K562 (cell line): Measurements from ENCODE around the gene ATP6V0D1. TPM values are rescaled to one million over a fixed set of nuclear protein-coding genes. Genes with fewer than 3 reads are reported as not detected.

ENCODE experiments used
- ATAC-seq: fragments of 200-7000 bp; cut with Tn5 transposase; 3 replicates; pipeline ENCODE4 v1.9.1; 2020; ENCODE audit warnings: moderate library complexity
- BruUV-seq: library from RNA; stranded (reverse); fragments of 400-500 nt; replicated peaks from 2 replicates; lab custom pipeline; 2021; lab: Mats Ljungman, UMichigan
- CTCF ChIA-PET: fragments of 300-600 bp; formaldehyde crosslinking; extraction: SDS; loops from one replicate; lab custom pipeline; 2021; ENCODE audit warnings: low intra/inter-chr PET ratio; lab: Yijun Ruan, JAX
- POLR2A ChIA-PET: fragments of 300-600, 350-650 bp; sonication (Branson Sonifier 250); formaldehyde crosslinking; extraction: SDS; loops from one replicate; lab custom pipeline; 2021; ENCODE audit warnings: antibody characterized with exemption, inconsistent platforms; lab: Yijun Ruan, JAX
- DNase-seq, 4 experiments: peaks; one replicate each; pipeline versions ENCODE4 v3.0.0 to v3.0.0-alpha.2; 2011 to 2018; ENCODE audit warnings: low spot score in 3 of 4, mixed read lengths in 3 of 4; ENCODE audit errors: extremely low read depth in 1 of 4
- FAIRE-seq: peaks from 2 replicates; lab custom pipeline; 2011; peaks lifted over from hg19 to GRCh38; lab: Jason Lieb, UNC
- H2AFZ ChIP-seq: 2 replicates; pipeline ENCODE4 v1.6.0; 2011; ENCODE audit warnings: low read depth, low read length, control low read depth, inconsistent platforms
- H3K27ac ChIP-seq: fragments of 200-600 bp; 3 replicates; pipeline ENCODE4 v1.8.0; 2011; ENCODE audit warnings: low read depth, mild to moderate bottlenecking, control low read depth, inconsistent platforms, low read length, moderate library complexity, mixed read lengths; ENCODE audit errors: extremely low read depth
- H3K27me3 ChIP-seq, 2 experiments: fragments of 300-600 bp in 1 of 2; 2 replicates in 1 of 2; 3 replicates in 1 of 2; pipeline versions ENCODE4 v1.6.0 to v1.8.0; 2011; ENCODE audit warnings: inconsistent platforms in 2 of 2, low read length in 2 of 2, mild to moderate bottlenecking in 1 of 2, mixed read lengths in 1 of 2, moderate library complexity in 1 of 2; ENCODE audit not compliant: control insufficient read depth in 2 of 2, insufficient read depth in 2 of 2
- H3K36me3 ChIP-seq: fragments of 300-600 bp; 3 replicates; pipeline ENCODE4 v1.8.0; 2011; ENCODE audit warnings: mild to moderate bottlenecking, low read length, inconsistent platforms; ENCODE audit not compliant: control insufficient read depth, insufficient read depth
- H3K4me1 ChIP-seq, 2 experiments: fragments of 200-600 bp in 1 of 2; replicated peaks in 1 of 2; 2 replicates in 1 of 2; 3 replicates in 1 of 2; pipeline versions ENCODE4 v1.5.1 to v1.8.0; 2011; ENCODE audit warnings: inconsistent platforms in 2 of 2, low read length in 2 of 2, mild to moderate bottlenecking in 1 of 2, mixed read lengths in 1 of 2, moderate library complexity in 1 of 2; ENCODE audit not compliant: control insufficient read depth in 2 of 2, insufficient read depth in 2 of 2
- H3K4me2 ChIP-seq: 2 replicates; pipeline ENCODE4 v1.6.1; 2011; ENCODE audit warnings: low read length, control low read depth, inconsistent platforms, mixed read lengths; ENCODE audit not compliant: insufficient read depth
- H3K4me3 ChIP-seq: fragments of 200-600 bp; sonication (generic), shearing (Covaris generic); 2 replicates; pipeline ENCODE4 v1.5.1; 2016; ENCODE audit warnings: control low read depth, inconsistent platforms
- H3K79me2 ChIP-seq: fragments of 200-600 bp; 3 replicates; pipeline ENCODE4 v1.8.0; 2011; ENCODE audit warnings: low read length, inconsistent platforms; ENCODE audit not compliant: control insufficient read depth, insufficient read depth
- H3K9ac ChIP-seq, 2 experiments: 2 replicates each; pipeline versions ENCODE4 v1.6.0 to v1.6.1; 2011; ENCODE audit warnings: low read depth in 2 of 2, low read length in 2 of 2, control low read depth in 1 of 2, inconsistent platforms in 1 of 2, mild to moderate bottlenecking in 1 of 2, mixed read lengths in 1 of 2; ENCODE audit not compliant: insufficient read depth in 1 of 2
- H3K9me1 ChIP-seq: one replicate; pipeline ENCODE4 v1.6.0; 2011; ENCODE audit warnings: inconsistent platforms, mild to moderate bottlenecking, low read length, moderate library complexity; ENCODE audit not compliant: control insufficient read depth, insufficient read depth
- H3K9me3 ChIP-seq: replicated peaks from 2 replicates; pipeline ENCODE4 v1.5.1; 2011; ENCODE audit warnings: low read depth, low read length, inconsistent platforms; ENCODE audit not compliant: control insufficient read depth, insufficient read depth
- H4K20me1 ChIP-seq: replicated peaks from 2 replicates; pipeline ENCODE4 v1.6.1; 2011; ENCODE audit warnings: low read length, inconsistent platforms, mixed read lengths; ENCODE audit not compliant: control insufficient read depth, insufficient read depth
- BRD4 ChIP-seq: fragments of 200-600 bp; sonication (generic); IDR thresholded peaks from 2 replicates; pipeline ENCODE4 v1.6.1; 2017; ENCODE audit warnings: inconsistent platforms
- ESRRA ChIP-seq: fragments of 450-650 bp; IDR thresholded peaks from 2 replicates; pipeline ENCODE4 v1.6.1; 2014; ENCODE audit warnings: low read depth, mild to moderate bottlenecking, moderate library complexity, borderline replicate concordance
- HMGN3 ChIP-seq: IDR thresholded peaks from 2 replicates; pipeline ENCODE4 v1.6.1; 2011; ENCODE audit warnings: borderline replicate concordance, low read depth, mild to moderate bottlenecking, mixed read lengths, low read length; ENCODE audit not compliant: insufficient read length; ENCODE audit errors: extremely low read depth
- MAFG ChIP-seq: fragments of 450-650 bp; conservative IDR thresholded peaks from 2 replicates; pipeline ENCODE4 v1.6.1; 2016; ENCODE audit warnings: missing genetic modification characterization, missing compliant biosample characterization
- POLR2G ChIP-seq: fragments of 200-400 bp; formaldehyde crosslinking; IDR thresholded peaks from 2 replicates; pipeline ENCODE4 v1.6.1; 2017; ENCODE audit warnings: low read depth, mild to moderate bottlenecking, antibody characterized with exemption, low read length, moderate library complexity
- POLR3G ChIP-seq: IDR thresholded peaks from 2 replicates; pipeline ENCODE4 v1.6.1; 2011; ENCODE audit not compliant: insufficient read length, insufficient replicate concordance; ENCODE audit errors: extremely low read depth
- SIRT6 ChIP-seq: IDR thresholded peaks from one replicate; pipeline ENCODE4 v1.6.1; 2012; ENCODE audit warnings: low read depth, mild to moderate bottlenecking, control low read depth, inconsistent platforms, low read length, moderate library complexity
- SNIP1 ChIP-seq: fragments of 450-650 bp; IDR thresholded peaks from 2 replicates; pipeline ENCODE4 v1.7.1; 2017; ENCODE audit warnings: low read depth, mild to moderate bottlenecking
- SUPT5H ChIP-seq: fragments of 450-650 bp; IDR thresholded peaks from 2 replicates; pipeline ENCODE4 v1.6.1; 2016
- ZFP36 ChIP-seq: fragments of 150-350 bp; IDR thresholded peaks from 2 replicates; pipeline ENCODE4 v1.6.1; 2018; ENCODE audit warnings: low read length, low read depth; ENCODE audit not compliant: partially characterized antibody
- WGBS: fragments of 100-300 bp; shearing (Covaris generic); methylation state at CpG from one replicate; pipeline ENCODE4 v1.1.6; 2016; ENCODE audit warnings: low coverage, mixed read lengths; ENCODE audit not compliant: insufficient coverage; ENCODE audit errors: missing lambda C conversion rate; 5-methylcytosine and 5-hydroxymethylcytosine counted together
- in situ Hi-C: fragments of 300-500 bp; cut with MboI; formaldehyde crosslinking; loops from 4 replicates; pipeline ENCODE4 v1.15.0; 2018; ENCODE audit warnings: inconsistent platforms, mixed read lengths
- intact Hi-C: fragments of 100-400 bp; cut with micrococcal nuclease; formaldehyde crosslinking; loops from 2 replicates; pipeline ENCODE4 v1.14.2; 2022
- polyA plus RNA-seq, 8 experiments: library from polyadenylated mRNA; depleted of rRNA in 4 of 8; stranded (reverse) in 5 of 8; unstranded in 3 of 8; fragments of >200 nt; fragmentation: Nextera tagmentation in 2 of 8; fragmentation: Illumina TruSeq in 1 of 8; extraction: Ambion mirVana in 2 of 8; extraction: Trizol in 1 of 8; gene quantifications; 2 replicates each; pipeline versions ENCODE4 v1.2.1 to v1.2.3, GENCODE V29; 2011 to 2014; ENCODE audit warnings: inconsistent platforms in 1 of 8, missing spikeins in 1 of 8
- total RNA-seq, 7 experiments: library from RNA; depleted of rRNA in 6 of 7; stranded (reverse); fragments of >200 nt in 6 of 7; fragmentation: Illumina TruSeq in 2 of 7; extraction: Trizol in 2 of 7; gene quantifications; 2 replicates each; pipeline versions ENCODE4 v1.2.1 to v1.2.3, GENCODE V29; 2011 to 2021; ENCODE audit warnings: low replicate concordance in 1 of 7
- TF ChIP-seq, protein P1 (sequence below): sonication (generic); formaldehyde crosslinking; IDR thresholded peaks from 2 replicates; pipeline ENCODE4 v1.8.1; 2022; ENCODE audit warnings: missing genetic modification reagents
- TF ChIP-seq, protein P2 (sequence below), 2 experiments: IDR thresholded peaks in 1 of 2; conservative IDR thresholded peaks in 1 of 2; 2 replicates each; pipeline ENCODE4 v1.6.1; 2016; ENCODE audit warnings: low read depth in 2 of 2, mild to moderate bottlenecking in 1 of 2, missing compliant biosample characterization in 1 of 2, missing genetic modification characterization in 1 of 2, moderate library complexity in 1 of 2

The ATP6V0D1 gene
- total and polyA plus RNA-seq, 9 of the 15 experiments (the other 6 are each of a cell fraction or from before 2014, with no cell fraction given) = 23.2 to 69.7 (median 45.6) TPM

DNA sequence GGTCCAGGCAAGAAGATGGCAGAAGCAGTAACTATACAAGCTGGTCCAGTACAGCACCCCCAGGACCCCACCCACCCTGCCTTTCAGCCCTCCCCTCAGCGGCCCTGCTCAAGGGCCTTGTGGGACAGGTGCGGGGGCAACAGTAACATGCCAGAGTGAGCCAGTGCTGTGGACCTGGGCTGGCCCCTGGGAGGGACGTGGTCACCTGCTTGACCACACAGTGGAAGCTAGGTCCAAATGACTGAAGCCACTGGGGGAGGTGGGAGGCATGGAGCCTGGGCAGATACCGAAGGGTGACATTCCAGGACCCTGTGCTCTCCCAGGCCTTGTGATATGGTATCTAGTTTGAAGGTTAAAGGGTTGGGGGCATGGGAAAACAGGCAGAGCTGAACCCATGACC lies 17.3 kb downstream of the ATP6V0D1 start:
- Histone ChIP-seq H2AFZ (no peak overlapping the region), H3K9ac (no peak overlapping the region; a peak in 1 of 4 replicates), H3K79me2 (peaks cover 56% of the 10 kb centered on the region), H4K20me1 (peaks cover 64% of the 10 kb centered on the region)
- TF ChIP-seq POLR2G (no peak), ESRRA (no peak), SUPT5H (no peak), HMGN3 (no peak), ZFP36 (no peak), POLR3G (no peak), SIRT6 (no peak), SNIP1 (no peak), BRD4 (no peak), MAFG (tag) (no peak)
- TF ChIP-seq, protein P1, sequence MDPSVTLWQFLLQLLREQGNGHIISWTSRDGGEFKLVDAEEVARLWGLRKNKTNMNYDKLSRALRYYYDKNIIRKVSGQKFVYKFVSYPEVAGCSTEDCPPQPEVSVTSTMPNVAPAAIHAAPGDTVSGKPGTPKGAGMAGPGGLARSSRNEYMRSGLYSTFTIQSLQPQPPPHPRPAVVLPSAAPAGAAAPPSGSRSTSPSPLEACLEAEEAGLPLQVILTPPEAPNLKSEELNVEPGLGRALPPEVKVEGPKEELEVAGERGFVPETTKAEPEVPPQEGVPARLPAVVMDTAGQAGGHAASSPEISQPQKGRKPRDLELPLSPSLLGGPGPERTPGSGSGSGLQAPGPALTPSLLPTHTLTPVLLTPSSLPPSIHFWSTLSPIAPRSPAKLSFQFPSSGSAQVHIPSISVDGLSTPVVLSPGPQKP (CRISPR knock-in tag) = no peak
- TF ChIP-seq, protein P2, sequence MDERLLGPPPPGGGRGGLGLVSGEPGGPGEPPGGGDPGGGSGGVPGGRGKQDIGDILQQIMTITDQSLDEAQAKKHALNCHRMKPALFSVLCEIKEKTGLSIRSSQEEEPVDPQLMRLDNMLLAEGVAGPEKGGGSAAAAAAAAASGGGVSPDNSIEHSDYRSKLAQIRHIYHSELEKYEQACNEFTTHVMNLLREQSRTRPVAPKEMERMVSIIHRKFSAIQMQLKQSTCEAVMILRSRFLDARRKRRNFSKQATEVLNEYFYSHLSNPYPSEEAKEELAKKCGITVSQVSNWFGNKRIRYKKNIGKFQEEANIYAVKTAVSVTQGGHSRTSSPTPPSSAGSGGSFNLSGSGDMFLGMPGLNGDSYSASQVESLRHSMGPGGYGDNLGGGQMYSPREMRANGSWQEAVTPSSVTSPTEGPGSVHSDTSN (CRISPR knock-in tag; IDR thresholded peaks at IDR 0.05; ENCODE audit: low read depth) = no peak
- TF ChIP-seq, protein P2 (tag; conservative IDR thresholded peaks at IDR 0.05; ENCODE audit: low read depth) = no peak
- TF ChIP-seq, all 486 proteins: peak for 0
- WGBS = 72% methylated on average over 4 of the region's 4 CpGs
- FAIRE-seq (no peak), DNase-seq (no peak), ATAC-seq (no peak)
- BruUV-seq = no TSS peak
- Histone ChIP-seq H3K27ac (no peak overlapping the region), H3K4me2 (no peak overlapping the region), H3K9me1 (peaks cover 24% of the 10 kb centered on the region), H3K4me3 (no peak overlapping the region), H3K36me3 (peaks cover 36% of the 10 kb centered on the region; the same call in 2 of the 3 replicates), H3K4me1 (peaks cover 30 to 41% of the 10 kb centered on the region in 2 experiments), H3K9me3 (no peaks in the 10 kb centered on the region), H3K27me3 (no peaks in the 10 kb centered on the region)
- ChIA-PET CTCF (no interaction called here), POLR2A (interaction anchor here (0.6 to 1.3 kb wide), 2 partner anchors 13 to 152 kb away, joined by 3 read pairs; no protein-coding TSS in a partner anchor)
- intact Hi-C loops (loop anchor here (2.0 to 10.0 kb wide), 2 partner anchors 35 to 509 kb away; no protein-coding TSS in a partner anchor), in situ Hi-C loops (no loop called here)
